IMR-90 (cell line): ENCODE results near the gene TCERG1L. TPM values are rescaled to one million over a fixed set of nuclear protein-coding genes. Genes with fewer than 3 reads are reported as not detected.

Source experiments
- ATAC-seq: fragments of 200-7000 bp; cut with Tn5 transposase; 2 replicates; pipeline ENCODE4 v1.9.1; 2020; ENCODE audit warnings: low read depth, mild to moderate bottlenecking, moderate library complexity
- BruUV-seq: library from RNA; stranded (reverse); fragments of 400-500 nt; replicated peaks from 2 replicates; lab custom pipeline; 2021; lab: Mats Ljungman, UMichigan
- CTCF ChIA-PET: fragments of 300-600 bp; formaldehyde crosslinking; extraction: SDS; loops from one replicate; lab custom pipeline; 2021; ENCODE audit warnings: antibody characterized with exemption; lab: Yijun Ruan, JAX
- POLR2A ChIA-PET: fragments of 300-600 bp; sonication (Branson Sonifier 250); formaldehyde crosslinking; loops from one replicate; lab custom pipeline; 2022; ENCODE audit warnings: antibody characterized with exemption; ENCODE audit not compliant: unreplicated experiment; lab: Charles Lee
- DNase-seq: peaks from one replicate; pipeline ENCODE4 v3.0.0; 2013
- H2AFZ ChIP-seq: replicated peaks from 2 replicates; pipeline ENCODE3; 2013; ENCODE audit warnings: low read length, mild to moderate bottlenecking; ENCODE audit not compliant: poor library complexity
- H2AK5ac ChIP-seq: 2 replicates; pipeline ENCODE4 v1.6.1; 2013; ENCODE audit warnings: low read depth, low read length, inconsistent platforms
- H2AK9ac ChIP-seq: replicated peaks from 2 replicates; pipeline ENCODE3; 2013; ENCODE audit warnings: mild to moderate bottlenecking, low read depth, low read length, moderate library complexity; ENCODE audit not compliant: poor library complexity
- H2BK120ac ChIP-seq: 2 replicates; pipeline ENCODE4 v1.6.1; 2013; ENCODE audit warnings: low read depth, low read length, inconsistent platforms
- H2BK15ac ChIP-seq: 3 replicates; pipeline ENCODE4 v1.6.1; 2013; ENCODE audit warnings: low read depth, low read length, inconsistent platforms
- H2BK20ac ChIP-seq: 2 replicates; pipeline ENCODE4 v1.6.1; 2013; ENCODE audit warnings: low read depth, mild to moderate bottlenecking, inconsistent platforms, low read length, moderate library complexity
- H2BK5ac ChIP-seq: 2 replicates; pipeline ENCODE4 v1.6.1; 2013; ENCODE audit warnings: mild to moderate bottlenecking, low read depth, low read length, inconsistent platforms; ENCODE audit not compliant: poor library complexity, severe bottlenecking
- H3K14ac ChIP-seq: replicated peaks from 2 replicates; pipeline ENCODE4 v1.6.1; 2013; ENCODE audit warnings: low read depth, low read length, inconsistent platforms
- H3K18ac ChIP-seq: 2 replicates; pipeline ENCODE4 v1.6.1; 2013; ENCODE audit warnings: low read depth, low read length, control low read depth
- H3K23ac ChIP-seq: 2 replicates; pipeline ENCODE4 v1.6.1; 2013; ENCODE audit warnings: low read depth, low read length, inconsistent platforms
- H3K27ac ChIP-seq: 2 replicates; pipeline ENCODE4 v1.5.1; 2013; ENCODE audit warnings: mild to moderate bottlenecking, control low read depth, low read length; ENCODE audit not compliant: insufficient read depth
- H3K27me3 ChIP-seq: 2 replicates; pipeline ENCODE4 v1.6.1; 2013; ENCODE audit warnings: low read length; ENCODE audit not compliant: control insufficient read depth, insufficient read depth
- H3K36me3 ChIP-seq: 2 replicates; pipeline ENCODE4 v1.6.1; 2013; ENCODE audit warnings: low read length, mixed read lengths; ENCODE audit not compliant: control insufficient read depth, insufficient read depth
- H3K4ac ChIP-seq: 2 replicates; pipeline ENCODE4 v1.6.1; 2013; ENCODE audit warnings: low read depth, low read length, inconsistent platforms
- H3K4me1 ChIP-seq: 2 replicates; pipeline ENCODE4 v1.6.1; 2013; ENCODE audit warnings: low read length, mixed read lengths; ENCODE audit not compliant: control insufficient read depth, insufficient read depth
- H3K4me2 ChIP-seq: 2 replicates; pipeline ENCODE4 v1.6.1; 2013; ENCODE audit warnings: low read depth, mild to moderate bottlenecking, control low read depth, low read length, moderate library complexity
- H3K4me3 ChIP-seq: 2 replicates; pipeline ENCODE4 v1.5.1; 2013; ENCODE audit warnings: low read depth, mild to moderate bottlenecking, control low read depth, low read length, moderate library complexity; ENCODE audit not compliant: insufficient read depth
- H3K56ac ChIP-seq: 2 replicates; pipeline ENCODE4 v1.6.1; 2013; ENCODE audit warnings: low read length, inconsistent platforms; ENCODE audit not compliant: insufficient read depth; ENCODE audit errors: extremely low read depth
- H3K79me1 ChIP-seq, 2 experiments: 2 replicates each; pipeline ENCODE4 v1.6.1; 2013; ENCODE audit warnings: low read length in 2 of 2, inconsistent platforms in 1 of 2, low read depth in 1 of 2
- H3K9ac ChIP-seq: 2 replicates; pipeline ENCODE4 v1.6.1; 2013; ENCODE audit warnings: low read depth, low read length, control low read depth
- H3K9me1 ChIP-seq: 2 replicates; pipeline ENCODE4 v1.6.1; 2013; ENCODE audit warnings: low read length, inconsistent platforms; ENCODE audit not compliant: insufficient read depth
- H3K9me3 ChIP-seq: 2 replicates; pipeline ENCODE4 v1.6.1; 2013; ENCODE audit warnings: low read length; ENCODE audit not compliant: control insufficient read depth, insufficient read depth
- H4K20me1 ChIP-seq: 2 replicates; pipeline ENCODE4 v1.6.1; 2013; ENCODE audit warnings: low read length, inconsistent platforms; ENCODE audit not compliant: insufficient read depth
- H4K5ac ChIP-seq: 2 replicates; pipeline ENCODE4 v1.6.1; 2013; ENCODE audit warnings: mild to moderate bottlenecking, low read depth, low read length, control low read depth
- H4K8ac ChIP-seq, 2 experiments: 2 replicates each; pipeline ENCODE4 v1.6.1; 2013; ENCODE audit warnings: low read depth in 2 of 2, low read length in 2 of 2, control low read depth in 1 of 2, inconsistent platforms in 1 of 2
- H4K91ac ChIP-seq: 2 replicates; pipeline ENCODE4 v1.6.1; 2013; ENCODE audit warnings: low read depth, low read length, inconsistent platforms; ENCODE audit not compliant: insufficient read depth
- BHLHE40 ChIP-seq: fragments of 150-350 bp; IDR thresholded peaks from 2 replicates; pipeline ENCODE4 v1.6.1; 2016; ENCODE audit warnings: mild to moderate bottlenecking, low read depth, low read length
- CEBPB ChIP-seq: IDR thresholded peaks from 2 replicates; pipeline ENCODE4 v1.6.1; 2012; ENCODE audit warnings: low read depth, low read length, improper control_type of control experiment
- CHD1 ChIP-seq: IDR thresholded peaks from 2 replicates; pipeline ENCODE4 v1.6.1; 2012; ENCODE audit warnings: low read depth, low read length, improper control_type of control experiment
- FOS ChIP-seq: fragments of 150-350 bp; IDR thresholded peaks from 2 replicates; pipeline ENCODE4 v1.6.1; 2016; ENCODE audit warnings: low read depth, low read length
- MAFK ChIP-seq: IDR thresholded peaks from 2 replicates; pipeline ENCODE4 v1.6.1; 2012; ENCODE audit warnings: low read depth, low read length, improper control_type of control experiment
- MAZ ChIP-seq: IDR thresholded peaks from 2 replicates; pipeline ENCODE4 v1.6.1; 2012; ENCODE audit warnings: low read depth, mild to moderate bottlenecking, low read length, improper control_type of control experiment, moderate library complexity, borderline replicate concordance
- MXI1 ChIP-seq: IDR thresholded peaks from 2 replicates; pipeline ENCODE4 v1.6.1; 2012; ENCODE audit warnings: low read depth, mild to moderate bottlenecking, low read length, moderate library complexity, borderline replicate concordance
- NFE2L2 ChIP-seq: fragments of 150-350 bp; IDR thresholded peaks from 2 replicates; pipeline ENCODE4 v1.6.1; 2016; ENCODE audit warnings: low read depth, mild to moderate bottlenecking, low read length
- POLR2A ChIP-seq: IDR thresholded peaks from 2 replicates; pipeline ENCODE4 v1.6.1; 2012; ENCODE audit warnings: mild to moderate bottlenecking, low read depth, low read length
- RAD21 ChIP-seq: IDR thresholded peaks from 2 replicates; pipeline ENCODE4 v1.6.1; 2012; ENCODE audit warnings: low read length, improper control_type of control experiment
- RCOR1 ChIP-seq: IDR thresholded peaks from 2 replicates; pipeline ENCODE4 v1.6.1; 2012; ENCODE audit warnings: mild to moderate bottlenecking, low read length, improper control_type of control experiment; ENCODE audit not compliant: insufficient replicate concordance
- RFX5 ChIP-seq: IDR thresholded peaks from 2 replicates; pipeline ENCODE4 v1.8.0; 2012; ENCODE audit warnings: low read depth, mild to moderate bottlenecking, low read length, moderate library complexity
- SMC3 ChIP-seq: fragments of 150-350 bp; IDR thresholded peaks from 2 replicates; pipeline ENCODE4 v1.6.1; 2016; ENCODE audit warnings: low read depth, mild to moderate bottlenecking, antibody characterized with exemption, low read length, moderate library complexity
- WGBS, 2 experiments: methylation state at CpG; one replicate each; pipeline versions ENCODE4 v1.1.5 to v1.1.7; 2013; ENCODE audit warnings: missing lambda C conversion rate in 2 of 2; ENCODE audit not compliant: insufficient read length in 1 of 2; ENCODE audit errors: extremely low coverage in 2 of 2; 5-methylcytosine and 5-hydroxymethylcytosine counted together
- dilution Hi-C: fragments of 300-500 bp; cut with HindIII; formaldehyde crosslinking; loops from one replicate; pipeline ENCODE4 v1.14.3; 2018; ENCODE audit warnings: low sequenced_read_pairs; ENCODE audit not compliant: unreplicated experiment
- in situ Hi-C: fragments of 300-500 bp; cut with MboI; formaldehyde crosslinking; loops from 3 replicates; pipeline ENCODE4 v1.14.3; 2019; ENCODE audit warnings: low sequenced_read_pairs, inconsistent platforms, mixed read lengths
- intact Hi-C: fragments of 100-400 bp; cut with micrococcal nuclease; formaldehyde crosslinking; loops from 2 replicates; pipeline ENCODE4 v1.10.0; 2022
- polyA plus RNA-seq, 3 experiments: library from polyadenylated mRNA; depleted of rRNA; stranded (reverse); fragments of >200 nt; gene quantifications; 2 replicates each; pipeline ENCODE4 v1.2.3, GENCODE V29; 2012; ENCODE audit warnings: low replicate concordance in 1 of 3
- total RNA-seq: library from RNA; depleted of rRNA; stranded (reverse); fragments of >200 nt; gene quantifications from 2 replicates; pipeline ENCODE4 v1.2.3, GENCODE V29; 2012
- TF ChIP-seq, protein P1 (sequence below): fragments of 150-350 bp; IDR thresholded peaks from 2 replicates; pipeline ENCODE4 v1.6.1; 2016; ENCODE audit warnings: low read depth, mild to moderate bottlenecking, low read length, moderate library complexity, borderline replicate concordance
- TF ChIP-seq, protein P2 (sequence below): conservative IDR thresholded peaks from 2 replicates; pipeline ENCODE4 v1.5.1; 2012; ENCODE audit warnings: mild to moderate bottlenecking, low read depth, low read length, improper control_type of control experiment
- TF ChIP-seq, protein P3 (sequence below): fragments of 150-350 bp; IDR thresholded peaks from 2 replicates; pipeline ENCODE4 v1.6.1; 2017; ENCODE audit warnings: mild to moderate bottlenecking, antibody characterized with exemption, low read length, low read depth

Gene TCERG1L
- total and polyA plus RNA-seq, 2 of the 4 experiments (the other 2 are of a cell fraction), result not detected

DNA sequence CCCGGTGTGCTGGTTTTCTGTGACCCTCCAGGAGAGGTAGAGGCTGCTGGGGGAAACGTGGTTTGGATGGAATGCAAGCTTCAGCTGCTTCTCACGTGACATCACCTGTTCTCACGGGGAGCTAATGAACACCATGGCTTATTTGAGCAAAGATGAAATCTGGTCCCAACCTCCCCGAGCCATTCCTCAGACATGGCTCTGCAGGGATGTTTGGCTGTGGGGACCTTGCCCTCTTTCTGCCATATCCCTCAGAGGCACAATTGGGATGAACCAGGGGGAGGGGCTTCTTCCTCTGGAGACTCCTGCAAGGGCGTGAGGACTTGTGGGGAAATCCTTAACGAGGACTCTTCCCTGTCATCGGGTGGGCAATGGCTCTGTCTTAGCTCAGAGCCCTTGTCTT lies 236.8 kb downstream of the TCERG1L start:
- no peak overlapping the region for H2AFZ ChIP-seq
- H3K14ac ChIP-seq, result no peak overlapping the region
- H2BK5ac ChIP-seq, result no peak overlapping the region
- no peak overlapping the region for H3K4me2 ChIP-seq
- TF ChIP-seq POLR2A (no peak), BHLHE40 (no peak), SMC3 (no peak), RCOR1 (no peak), RAD21 (no peak), FOS (no peak), CEBPB (no peak), NFE2L2 (no peak), MAFK (no peak), MXI1 (no peak), CHD1 (no peak), RFX5 (no peak), MAZ (no peak)
- TF ChIP-seq, protein P1, sequence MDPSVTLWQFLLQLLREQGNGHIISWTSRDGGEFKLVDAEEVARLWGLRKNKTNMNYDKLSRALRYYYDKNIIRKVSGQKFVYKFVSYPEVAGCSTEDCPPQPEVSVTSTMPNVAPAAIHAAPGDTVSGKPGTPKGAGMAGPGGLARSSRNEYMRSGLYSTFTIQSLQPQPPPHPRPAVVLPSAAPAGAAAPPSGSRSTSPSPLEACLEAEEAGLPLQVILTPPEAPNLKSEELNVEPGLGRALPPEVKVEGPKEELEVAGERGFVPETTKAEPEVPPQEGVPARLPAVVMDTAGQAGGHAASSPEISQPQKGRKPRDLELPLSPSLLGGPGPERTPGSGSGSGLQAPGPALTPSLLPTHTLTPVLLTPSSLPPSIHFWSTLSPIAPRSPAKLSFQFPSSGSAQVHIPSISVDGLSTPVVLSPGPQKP, result no peak
- TF ChIP-seq, protein P2, sequence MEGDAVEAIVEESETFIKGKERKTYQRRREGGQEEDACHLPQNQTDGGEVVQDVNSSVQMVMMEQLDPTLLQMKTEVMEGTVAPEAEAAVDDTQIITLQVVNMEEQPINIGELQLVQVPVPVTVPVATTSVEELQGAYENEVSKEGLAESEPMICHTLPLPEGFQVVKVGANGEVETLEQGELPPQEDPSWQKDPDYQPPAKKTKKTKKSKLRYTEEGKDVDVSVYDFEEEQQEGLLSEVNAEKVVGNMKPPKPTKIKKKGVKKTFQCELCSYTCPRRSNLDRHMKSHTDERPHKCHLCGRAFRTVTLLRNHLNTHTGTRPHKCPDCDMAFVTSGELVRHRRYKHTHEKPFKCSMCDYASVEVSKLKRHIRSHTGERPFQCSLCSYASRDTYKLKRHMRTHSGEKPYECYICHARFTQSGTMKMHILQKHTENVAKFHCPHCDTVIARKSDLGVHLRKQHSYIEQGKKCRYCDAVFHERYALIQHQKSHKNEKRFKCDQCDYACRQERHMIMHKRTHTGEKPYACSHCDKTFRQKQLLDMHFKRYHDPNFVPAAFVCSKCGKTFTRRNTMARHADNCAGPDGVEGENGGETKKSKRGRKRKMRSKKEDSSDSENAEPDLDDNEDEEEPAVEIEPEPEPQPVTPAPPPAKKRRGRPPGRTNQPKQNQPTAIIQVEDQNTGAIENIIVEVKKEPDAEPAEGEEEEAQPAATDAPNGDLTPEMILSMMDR, result no peak
- TF ChIP-seq, protein P3, sequence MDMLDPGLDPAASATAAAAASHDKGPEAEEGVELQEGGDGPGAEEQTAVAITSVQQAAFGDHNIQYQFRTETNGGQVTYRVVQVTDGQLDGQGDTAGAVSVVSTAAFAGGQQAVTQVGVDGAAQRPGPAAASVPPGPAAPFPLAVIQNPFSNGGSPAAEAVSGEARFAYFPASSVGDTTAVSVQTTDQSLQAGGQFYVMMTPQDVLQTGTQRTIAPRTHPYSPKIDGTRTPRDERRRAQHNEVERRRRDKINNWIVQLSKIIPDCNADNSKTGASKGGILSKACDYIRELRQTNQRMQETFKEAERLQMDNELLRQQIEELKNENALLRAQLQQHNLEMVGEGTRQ, result no peak
- H2AK5ac ChIP-seq, result no peak overlapping the region
- no peak overlapping the region for H2BK15ac ChIP-seq
- no peak overlapping the region for H3K18ac ChIP-seq
- no peak overlapping the region for H4K91ac ChIP-seq
- WGBS, 2 experiments, result 20% methylated on average over 1 of the region's 8 CpGs; no CpG with 5 or more reads in 1 of the 2 experiments
- H2BK120ac ChIP-seq, result no peak overlapping the region
- ChIA-PET CTCF (no interaction called here), POLR2A (no interaction called here)
- no peak overlapping the region for H4K5ac ChIP-seq
- H3K9me3 ChIP-seq, result peaks cover 50% of the 10 kb centered on the region
- no peak for DNase-seq
- H4K20me1 ChIP-seq, result no peaks in the 10 kb centered on the region
- H3K9ac ChIP-seq, result no peak overlapping the region
- no peaks in the 10 kb centered on the region for H3K9me1 ChIP-seq
- no peak overlapping the region for H3K4me3 ChIP-seq
- H2AK9ac ChIP-seq, result no peak overlapping the region
- intact Hi-C loops (no loop called here), dilution Hi-C loops (no loop called here), in situ Hi-C loops (no loop called here)
- no peaks in the 10 kb centered on the region for H3K36me3 ChIP-seq
- no peak overlapping the region for H4K8ac ChIP-seq
- no peaks in the 10 kb centered on the region for H3K79me1 ChIP-seq
- H3K56ac ChIP-seq, result no peak overlapping the region
- H3K27ac ChIP-seq, result no peak overlapping the region
- H3K4me1 ChIP-seq, result no peaks in the 10 kb centered on the region
- no peak overlapping the region for H3K4ac ChIP-seq
- H3K23ac ChIP-seq, result no peak overlapping the region
- BruUV-seq, result no TSS peak
- no peaks in the 10 kb centered on the region for H3K27me3 ChIP-seq
- ATAC-seq, result no peak
- H2BK20ac ChIP-seq, result no peak overlapping the region
